Measurements from ENCODE around the gene BLOC1S6.

BLOC1S6 gene

DNA sequence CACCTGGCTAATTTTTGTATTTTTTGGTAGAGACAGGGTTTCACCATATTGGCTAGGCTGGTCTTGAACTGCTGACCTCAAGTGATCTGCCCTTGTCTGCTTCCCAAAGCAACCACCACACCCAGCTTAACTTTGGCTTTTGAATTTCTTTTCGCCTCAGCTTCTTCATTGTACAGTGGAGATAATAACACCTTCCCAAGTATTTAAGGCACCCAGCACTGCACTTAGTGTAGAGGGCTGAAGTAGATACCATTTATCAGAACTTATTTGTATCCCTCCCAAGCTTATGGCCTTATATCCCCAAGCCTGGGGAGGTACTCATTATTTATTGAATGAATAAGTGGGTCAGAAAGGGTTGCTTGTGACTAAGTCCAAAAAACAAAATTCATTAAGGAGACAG, 50.0 kb downstream of the BLOC1S6 start:
- Histone ChIP-seq H3K36me3 (no peaks in the 10 kb centered on the region), H3K27ac (no peak overlapping the region), H3K27me3 (ENCODE audit: insufficient read depth, low read depth, severe bottlenecking) (no peaks in the 10 kb centered on the region), H3K4me3 (ENCODE audit: low read depth, low read length) (no peak overlapping the region), H3K9me3 (ENCODE audit: severe bottlenecking) (no peaks in the 10 kb centered on the region)
- no peak for DNase-seq
- TF ChIP-seq, protein P1, sequence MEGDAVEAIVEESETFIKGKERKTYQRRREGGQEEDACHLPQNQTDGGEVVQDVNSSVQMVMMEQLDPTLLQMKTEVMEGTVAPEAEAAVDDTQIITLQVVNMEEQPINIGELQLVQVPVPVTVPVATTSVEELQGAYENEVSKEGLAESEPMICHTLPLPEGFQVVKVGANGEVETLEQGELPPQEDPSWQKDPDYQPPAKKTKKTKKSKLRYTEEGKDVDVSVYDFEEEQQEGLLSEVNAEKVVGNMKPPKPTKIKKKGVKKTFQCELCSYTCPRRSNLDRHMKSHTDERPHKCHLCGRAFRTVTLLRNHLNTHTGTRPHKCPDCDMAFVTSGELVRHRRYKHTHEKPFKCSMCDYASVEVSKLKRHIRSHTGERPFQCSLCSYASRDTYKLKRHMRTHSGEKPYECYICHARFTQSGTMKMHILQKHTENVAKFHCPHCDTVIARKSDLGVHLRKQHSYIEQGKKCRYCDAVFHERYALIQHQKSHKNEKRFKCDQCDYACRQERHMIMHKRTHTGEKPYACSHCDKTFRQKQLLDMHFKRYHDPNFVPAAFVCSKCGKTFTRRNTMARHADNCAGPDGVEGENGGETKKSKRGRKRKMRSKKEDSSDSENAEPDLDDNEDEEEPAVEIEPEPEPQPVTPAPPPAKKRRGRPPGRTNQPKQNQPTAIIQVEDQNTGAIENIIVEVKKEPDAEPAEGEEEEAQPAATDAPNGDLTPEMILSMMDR (IDR thresholded peaks at IDR 0.05; ENCODE audit: low read depth, low read length), result no peak

DNA sequence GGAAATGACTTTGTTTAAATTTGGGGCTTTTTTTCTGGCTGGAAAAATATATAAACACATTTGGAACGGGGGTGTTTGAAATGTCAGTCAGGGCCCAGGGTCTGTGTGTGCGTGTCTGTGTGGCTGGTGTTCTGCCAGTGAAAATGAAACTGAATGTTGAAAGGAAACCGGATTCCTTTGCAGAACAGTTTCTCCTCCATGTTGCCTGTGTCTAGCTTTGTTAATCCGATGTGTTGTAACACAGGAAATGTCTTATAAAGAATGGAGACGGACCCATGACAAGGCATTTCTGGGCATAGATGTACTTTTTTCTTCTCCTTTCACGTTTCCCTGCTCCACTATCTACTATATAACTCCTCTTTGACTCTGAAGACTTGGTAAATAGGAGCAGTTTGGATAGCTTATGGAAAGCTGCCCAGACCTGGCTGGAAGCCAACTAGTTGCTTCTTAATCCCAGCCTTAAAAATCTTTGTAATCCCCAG, 50.4 kb downstream of the BLOC1S6 start:
- Histone ChIP-seq H3K4me3 (ENCODE audit: low read depth, low read length) (no peak overlapping the region), H3K9me3 (ENCODE audit: severe bottlenecking) (no peaks in the 10 kb centered on the region), H3K27ac (no peak overlapping the region), H3K36me3 (no peaks in the 10 kb centered on the region), H3K27me3 (ENCODE audit: insufficient read depth, low read depth, severe bottlenecking) (no peaks in the 10 kb centered on the region)
- TF ChIP-seq, protein P1 (IDR thresholded peaks at IDR 0.05; ENCODE audit: low read depth, low read length), result no peak
- peak; percentile 35 for DNase-seq

DNA sequence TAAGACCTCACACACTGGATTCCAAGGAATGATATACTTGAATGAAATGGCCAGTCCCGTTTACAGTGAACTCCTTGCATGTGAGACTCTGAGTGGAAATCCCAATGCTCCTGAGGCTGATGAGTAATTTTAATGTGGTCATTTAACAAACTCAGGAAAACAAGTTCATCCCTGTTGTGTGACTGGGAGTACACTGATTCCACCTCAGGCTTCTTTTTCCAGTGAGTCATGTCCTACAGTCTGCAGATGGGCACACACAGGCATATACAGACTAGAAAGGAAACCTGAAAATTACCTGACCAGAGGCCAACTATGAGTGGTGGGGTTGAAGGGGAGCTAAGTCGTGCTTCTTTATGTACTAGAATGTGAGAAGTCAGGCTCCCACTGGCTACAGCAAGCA, 53.4 kb downstream of the BLOC1S6 start:
- Histone ChIP-seq H3K27me3 (ENCODE audit: insufficient read depth, low read depth, severe bottlenecking) (no peaks in the 10 kb centered on the region), H3K36me3 (no peaks in the 10 kb centered on the region), H3K9me3 (ENCODE audit: severe bottlenecking) (no peaks in the 10 kb centered on the region), H3K4me3 (ENCODE audit: low read depth, low read length) (no peak overlapping the region), H3K27ac (no peak overlapping the region)
- no peak for DNase-seq
- TF ChIP-seq, protein P1 (IDR thresholded peaks at IDR 0.05; ENCODE audit: low read depth, low read length), result no peak

DNA sequence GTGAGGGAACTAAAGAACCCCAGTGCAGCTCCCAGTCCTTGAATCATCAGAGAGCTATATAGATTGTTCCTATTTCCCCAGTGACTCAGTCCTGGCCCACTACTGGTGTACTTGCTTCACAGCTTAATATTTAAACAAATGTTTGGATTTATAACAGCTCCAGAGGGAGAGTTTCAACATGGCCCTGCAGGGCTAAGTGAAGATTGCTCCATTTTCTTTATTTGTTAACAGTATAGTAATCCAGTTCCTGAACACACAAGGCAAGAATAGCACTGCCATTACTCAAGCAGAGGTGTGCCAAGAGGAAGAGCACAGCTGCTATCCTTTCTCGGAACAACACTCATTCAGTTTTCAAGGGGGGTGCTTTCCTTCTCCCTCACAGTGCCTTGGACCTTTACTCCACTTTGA, 54.2 kb downstream of the BLOC1S6 start:
- no peaks in the 10 kb centered on the region for H3K36me3 ChIP-seq
- no peaks in the 10 kb centered on the region for H3K9me3 ChIP-seq (ENCODE audit: severe bottlenecking)
- TF ChIP-seq, protein P1 (IDR thresholded peaks at IDR 0.05; ENCODE audit: low read depth, low read length), result no peak
- H3K27ac ChIP-seq, result no peak overlapping the region
- DNase-seq, result no peak
- H3K4me3 ChIP-seq (ENCODE audit: low read depth, low read length), result no peak overlapping the region
- no peaks in the 10 kb centered on the region for H3K27me3 ChIP-seq (ENCODE audit: insufficient read depth, low read depth, severe bottlenecking)

DNA sequence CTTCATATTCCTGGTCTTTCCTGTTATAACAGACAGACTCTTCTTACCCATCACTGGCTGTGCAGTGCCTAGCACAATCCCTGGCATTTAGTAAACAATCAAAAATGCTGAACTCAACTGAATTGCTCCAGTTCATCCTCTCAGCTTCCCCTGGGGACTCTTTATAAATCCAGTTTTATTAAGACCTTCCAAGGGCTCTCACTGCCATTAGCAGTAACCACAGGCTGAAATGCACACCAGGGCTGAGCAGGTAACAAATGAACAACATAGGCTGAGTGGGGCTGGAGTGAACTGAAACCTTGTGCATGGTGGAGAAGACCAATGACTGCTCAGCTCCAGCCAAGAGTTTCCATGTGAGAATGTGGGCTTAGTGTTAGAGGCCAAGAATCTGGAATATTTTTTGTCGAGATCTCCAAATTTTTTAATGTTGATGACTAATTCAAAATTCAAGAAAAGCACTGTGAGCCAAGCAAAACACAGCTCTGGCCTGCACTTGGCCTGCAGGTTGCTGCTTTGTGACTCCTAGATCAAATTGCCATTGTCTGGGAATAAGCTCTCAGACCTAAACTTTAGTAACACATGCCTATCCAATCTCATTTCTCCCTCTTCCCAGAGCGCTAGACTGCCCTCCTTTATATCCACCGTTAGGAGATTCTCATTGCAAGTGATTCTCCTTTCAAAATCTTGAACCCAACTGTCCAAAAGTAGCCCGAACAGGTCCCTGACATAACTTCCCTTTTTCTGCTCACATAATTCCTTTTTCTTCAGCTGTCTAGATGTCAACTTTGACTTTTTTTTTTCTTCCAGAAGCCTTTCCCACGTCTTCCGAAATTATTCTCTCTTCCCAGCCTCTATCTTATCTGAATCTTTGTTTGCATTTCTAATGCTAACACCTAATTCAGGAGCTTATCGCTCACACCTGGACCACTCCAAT, 55.1 kb downstream of the BLOC1S6 start:
- Histone ChIP-seq H3K27ac (no peak overlapping the region), H3K27me3 (ENCODE audit: insufficient read depth, low read depth, severe bottlenecking) (no peaks in the 10 kb centered on the region), H3K9me3 (ENCODE audit: severe bottlenecking) (no peaks in the 10 kb centered on the region), H3K36me3 (no peaks in the 10 kb centered on the region), H3K4me3 (ENCODE audit: low read depth, low read length) (no peak overlapping the region)
- TF ChIP-seq, protein P1 (IDR thresholded peaks at IDR 0.05; ENCODE audit: low read depth, low read length), result no peak
- DNase-seq, result no peak

All from WERI-Rb-1 (cell line).